ENCODE measurements around the gene ABR. TPM values are rescaled to one million over a fixed set of nuclear protein-coding genes. Genes with fewer than 3 reads are reported as not detected.
A peak's percentile ranks its signal among the peaks of the same experiment; 100 is the strongest.
"Not testable (repeated sequence)": the region's sequence is repeated elsewhere in the genome, so short reads cannot be mapped to it uniquely, and the experiment has no call there.

Gene ABR
- total and polyA plus RNA-seq, 2 of the 13 experiments (the other 11 are each of a cell fraction or from before 2014, with no cell fraction given), result 12.4 to 40.4 TPM

DNA sequence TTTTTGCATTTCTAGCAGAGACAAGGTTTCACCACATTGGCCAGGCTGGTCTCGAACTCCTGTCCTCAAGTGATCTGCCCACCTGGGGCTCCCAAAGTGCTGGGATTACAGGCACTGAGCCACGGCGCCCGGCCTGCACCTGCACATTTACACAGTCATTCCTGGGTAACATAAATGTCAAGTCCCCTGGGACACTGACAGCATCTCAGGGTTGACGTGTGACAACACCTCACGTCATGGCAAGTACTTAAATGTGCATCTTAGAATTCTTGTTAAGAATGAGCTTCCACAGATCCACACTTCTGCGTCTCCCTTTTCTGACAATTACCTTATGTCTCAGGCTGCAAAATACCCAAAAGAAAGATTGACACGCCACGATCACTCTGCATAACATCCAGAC, 80.5 kb downstream of the ABR start:
- no peak overlapping the region for H2AFZ ChIP-seq (ENCODE audit: low read length)
- ChIA-PET POLR2A (interaction anchor here (0.7 to 2.5 kb wide), 2 partner anchors 9 to 11 kb away, joined by 4 to 8 read pairs; no protein-coding TSS in a partner anchor), CTCF (ENCODE audit: low intra/inter-chr PET ratio, low total read pairs) (no interaction called here)
- H4K20me1 ChIP-seq (ENCODE audit: insufficient read depth, low read length), result no peaks in the 10 kb centered on the region
- 94% methylated on average over 9 of the region's 9 CpGs for WGBS (ENCODE audit: low lambda C conversion rate)
- H3K4me1 ChIP-seq (ENCODE audit: insufficient read depth, low read length), result peaks cover 21% of the 10 kb centered on the region
- no TSS peak for BruUV-seq (replicated peaks)
- in situ Hi-C loops (cut with HindIII; ENCODE audit: extremely low pct_ligation_motif_present, low pct_unique_long_range_greater_than_20kb), result no loop called here
- no peak for DNase-seq (ENCODE audit: low spot score)
- TF ChIP-seq ISX (CRISPR knock-in tag; conservative IDR thresholded peaks at IDR 0.05) (no peak), ZNF839 (CRISPR knock-in tag; IDR thresholded peaks at IDR 0.05; ENCODE audit: borderline replicate concordance) (no peak)
- no peak for FAIRE-seq
- no peaks in the 10 kb centered on the region; a peak in 1 of 5 replicates for H3K36me3 ChIP-seq (replicated peaks in 1 of 2; ENCODE audit: control insufficient read depth in 1 of 2, insufficient read depth in 2 of 2, low read length in 2 of 2)
- H3K9me3 ChIP-seq (ENCODE audit: low read length), result no peaks in the 10 kb centered on the region
- H3K9ac ChIP-seq (ENCODE audit: insufficient read depth, low read depth, low read length), result no peak overlapping the region
- H3K4me3 ChIP-seq (replicated peaks in 1 of 3; ENCODE audit: insufficient read depth in 1 of 3, low read depth in 2 of 3, low read length in 3 of 3), result no peak overlapping the region
- H3K27me3 ChIP-seq (ENCODE audit: control insufficient read depth in 1 of 2, insufficient read depth in 2 of 2, low read length in 2 of 2), result no peaks in the 10 kb centered on the region
- no peak overlapping the region for H3K27ac ChIP-seq (ENCODE audit: extremely low read length, insufficient read depth, low read length)
- no peak overlapping the region for H3K4me2 ChIP-seq (ENCODE audit: low read depth, low read length)
- ATAC-seq, result no peak
- intact Hi-C loops (cut with micrococcal nuclease; ENCODE audit: unreplicated experiment), result no loop called here
- no peaks in the 10 kb centered on the region for H3K79me2 ChIP-seq (ENCODE audit: insufficient read depth, low read length)

DNA sequence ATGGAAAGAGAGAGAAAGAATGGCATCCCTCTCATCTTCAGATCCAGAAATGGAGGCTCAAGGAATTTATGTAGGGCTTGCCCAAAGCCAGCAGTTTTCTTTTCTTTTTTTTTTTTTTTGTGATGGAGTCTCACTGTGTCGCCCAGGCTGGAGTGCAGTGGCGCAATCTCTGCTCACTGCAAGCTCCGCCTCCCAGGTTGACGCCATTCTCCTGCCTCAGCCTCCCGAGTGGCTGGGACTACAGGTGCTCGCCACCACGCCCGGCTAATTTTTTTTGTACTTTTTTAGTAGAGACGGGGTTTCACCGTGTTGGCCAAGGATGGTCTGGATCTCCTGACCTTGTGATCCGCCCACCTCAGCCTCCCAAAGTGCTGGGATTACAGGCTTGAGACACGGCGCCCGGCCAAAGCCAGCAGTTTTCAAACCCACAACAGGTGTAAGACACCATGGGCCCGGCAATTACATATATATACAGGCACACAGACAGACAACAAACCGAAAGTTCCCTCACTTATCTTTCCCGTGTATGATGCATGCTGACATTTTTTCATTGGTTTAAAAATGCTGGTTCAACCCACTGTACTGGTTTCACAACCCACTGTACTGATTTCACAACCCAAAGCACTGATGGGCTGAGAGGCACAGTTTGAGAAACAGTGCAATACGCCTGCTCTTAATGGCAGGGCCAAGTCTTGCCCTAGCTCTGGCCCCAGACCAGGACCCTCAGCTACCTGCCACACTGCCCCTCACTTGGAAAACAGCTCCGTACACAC, 81.6 kb downstream of the ABR start:
- H3K9me3 ChIP-seq (ENCODE audit: low read length); H3K36me3 ChIP-seq (replicated peaks in 1 of 2; ENCODE audit: control insufficient read depth in 1 of 2, insufficient read depth in 2 of 2, low read length in 2 of 2); H3K27ac ChIP-seq (ENCODE audit: extremely low read length, insufficient read depth, low read length); H2AFZ ChIP-seq (ENCODE audit: low read length); POLR2A ChIA-PET; H3K4me3 ChIP-seq (replicated peaks in 1 of 3; ENCODE audit: insufficient read depth in 1 of 3, low read depth in 2 of 3, low read length in 3 of 3); intact Hi-C loops (cut with micrococcal nuclease; ENCODE audit: unreplicated experiment); BruUV-seq (replicated peaks); H4K20me1 ChIP-seq (ENCODE audit: insufficient read depth, low read length); H3K27me3 ChIP-seq (ENCODE audit: control insufficient read depth in 1 of 2, insufficient read depth in 2 of 2, low read length in 2 of 2); H3K79me2 ChIP-seq (ENCODE audit: insufficient read depth, low read length); H3K4me2 ChIP-seq (ENCODE audit: low read depth, low read length); in situ Hi-C loops (cut with HindIII; ENCODE audit: extremely low pct_ligation_motif_present, low pct_unique_long_range_greater_than_20kb); H3K9ac ChIP-seq (ENCODE audit: insufficient read depth, low read depth, low read length); CTCF ChIA-PET (ENCODE audit: low intra/inter-chr PET ratio, low total read pairs); TF ChIP-seq EP300 (CRISPR knock-in tag; IDR thresholded peaks at IDR 0.05; ENCODE audit: borderline replicate concordance): not testable (repeated sequence)
- 73% methylated on average over 18 of the region's 19 CpGs for WGBS (ENCODE audit: low lambda C conversion rate)
- H3K4me1 ChIP-seq (ENCODE audit: insufficient read depth, low read length), result peaks cover 21% of the 10 kb centered on the region
- TF ChIP-seq CEBPG (CRISPR knock-in tag; IDR thresholded peaks at IDR 0.05), result peak; percentile 95
- TF ChIP-seq THAP11 (CRISPR knock-in tag; IDR thresholded peaks at IDR 0.05), result 0 out of 2 replicates have a peak, but pooled peaks have one; percentile 20
- 0 out of 2 replicates have a peak, but pooled peaks have one; percentile 15 for TF ChIP-seq ZNF331 (CRISPR knock-in tag; IDR thresholded peaks at IDR 0.05)
- TF ChIP-seq EP300 (IDR thresholded peaks at IDR 0.05; ENCODE audit: low read depth in 2 of 2, low read length in 2 of 2), result peak in 1 of 2 experiments; percentile 70; a peak in 1 of 4 replicates
- TF ChIP-seq, protein P1, sequence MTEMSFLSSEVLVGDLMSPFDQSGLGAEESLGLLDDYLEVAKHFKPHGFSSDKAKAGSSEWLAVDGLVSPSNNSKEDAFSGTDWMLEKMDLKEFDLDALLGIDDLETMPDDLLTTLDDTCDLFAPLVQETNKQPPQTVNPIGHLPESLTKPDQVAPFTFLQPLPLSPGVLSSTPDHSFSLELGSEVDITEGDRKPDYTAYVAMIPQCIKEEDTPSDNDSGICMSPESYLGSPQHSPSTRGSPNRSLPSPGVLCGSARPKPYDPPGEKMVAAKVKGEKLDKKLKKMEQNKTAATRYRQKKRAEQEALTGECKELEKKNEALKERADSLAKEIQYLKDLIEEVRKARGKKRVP (CRISPR knock-in tag; IDR thresholded peaks at IDR 0.05), result 0 out of 4 replicates have a peak, but pooled peaks of 1 of the 2 experiments have one; percentile 30
- peak; percentile 99 for TF ChIP-seq CEBPB (IDR thresholded peaks at IDR 0.05; ENCODE audit: borderline replicate concordance, low read depth, low read length)
- TF ChIP-seq MAFF (IDR thresholded peaks at IDR 0.05; ENCODE audit: low read depth, low read length), result peak; percentile 31; the same call in 1 of the 2 replicates
- 0 out of 2 replicates have a peak, but pooled peaks have one; percentile 23 for TF ChIP-seq FOSL2 (CRISPR knock-in tag; IDR thresholded peaks at IDR 0.05)
- TF ChIP-seq SMC3 (IDR thresholded peaks at IDR 0.05; ENCODE audit: low read length), result peak; percentile 19; the same call in 1 of the 2 replicates
- ATAC-seq (peak; percentile 76), FAIRE-seq (peak; percentile 82), DNase-seq (ENCODE audit: low spot score) (peak; percentile 47)
